ENCODE measurements around the gene GNAT2.

GNAT2 gene

DNA sequence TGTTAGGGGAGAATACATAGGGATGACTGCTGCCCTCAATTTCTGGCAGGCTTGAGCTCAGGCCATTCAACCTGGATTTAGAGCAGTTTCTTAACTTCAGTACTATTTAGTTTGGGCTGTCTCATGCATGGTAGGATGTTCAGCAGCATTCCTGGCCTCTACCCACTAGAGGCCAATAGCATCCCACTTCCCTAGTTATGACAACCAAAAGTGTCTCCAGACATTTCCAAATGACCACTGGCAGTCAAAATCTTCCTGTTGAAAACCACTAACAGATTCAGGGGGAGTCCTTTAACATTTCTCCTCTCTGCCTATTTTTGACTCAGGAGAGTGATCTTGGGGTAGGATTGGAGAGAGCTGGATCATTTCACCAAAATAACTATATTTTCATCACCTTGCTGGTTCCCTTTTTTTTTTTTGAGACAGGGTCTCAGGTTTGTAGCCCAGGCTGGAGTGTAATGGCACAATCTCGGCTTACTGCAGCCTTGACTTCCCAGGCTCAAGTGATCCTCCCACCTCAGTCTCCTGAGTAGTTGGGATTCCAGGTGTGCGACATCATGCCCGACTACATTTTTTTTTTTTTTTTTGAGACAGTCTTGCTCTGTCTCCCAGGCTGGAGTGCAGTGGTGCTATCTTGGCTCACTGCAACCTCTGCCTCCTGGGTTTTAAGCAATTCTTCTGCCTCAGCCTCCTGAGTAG, 8.7 kb downstream of the GNAT2 start:
- no peak for DNase-seq (ENCODE audit: low read depth in 2 of 2)

DNA sequence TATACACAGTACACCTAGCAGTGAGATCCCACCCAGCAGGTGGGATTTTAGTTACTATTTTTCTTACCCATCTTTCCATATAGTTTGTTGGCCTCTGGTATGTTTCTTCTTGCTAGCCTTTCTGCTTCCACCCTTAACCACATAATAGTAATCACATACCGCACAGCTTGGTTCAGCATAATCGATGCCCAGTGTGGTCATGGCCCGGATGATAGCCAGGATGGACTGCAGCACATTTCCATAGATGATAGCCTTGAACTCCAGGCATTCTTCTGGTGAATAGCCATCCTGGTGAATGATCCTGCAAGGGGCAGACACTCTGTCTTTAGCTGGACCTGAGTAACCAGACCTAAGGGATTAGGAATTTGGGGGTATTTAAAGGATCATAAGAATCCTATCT, 9.5 kb downstream of the GNAT2 start:
- DNase-seq (ENCODE audit: low read depth in 2 of 2), result no peak

GRCh38 chr1:109605381-109605780, 14.0 kb downstream of the GNAT2 start:
- no peak for DNase-seq (ENCODE audit: low read depth in 2 of 2)

DNA sequence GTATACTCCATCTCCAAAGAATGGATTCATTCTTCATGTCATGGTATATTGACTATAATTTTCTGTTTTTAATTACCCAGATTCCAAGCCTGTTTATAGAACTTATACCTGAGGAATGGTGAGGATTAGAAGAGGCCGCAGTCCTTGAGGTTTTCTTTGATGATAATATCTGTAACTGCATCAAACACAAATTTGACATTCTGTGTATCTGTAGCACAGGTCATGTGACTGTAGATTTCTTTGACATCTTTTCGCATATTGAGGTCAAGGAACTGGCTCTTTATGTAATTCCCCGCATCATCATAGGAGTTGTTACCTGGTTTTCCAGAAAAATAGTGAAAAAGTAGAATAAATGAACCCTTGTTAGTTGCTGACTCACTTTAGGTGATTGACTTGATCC, 16.2 kb downstream of the GNAT2 start:
- DNase-seq (ENCODE audit: low read depth in 2 of 2), result no peak

DNA sequence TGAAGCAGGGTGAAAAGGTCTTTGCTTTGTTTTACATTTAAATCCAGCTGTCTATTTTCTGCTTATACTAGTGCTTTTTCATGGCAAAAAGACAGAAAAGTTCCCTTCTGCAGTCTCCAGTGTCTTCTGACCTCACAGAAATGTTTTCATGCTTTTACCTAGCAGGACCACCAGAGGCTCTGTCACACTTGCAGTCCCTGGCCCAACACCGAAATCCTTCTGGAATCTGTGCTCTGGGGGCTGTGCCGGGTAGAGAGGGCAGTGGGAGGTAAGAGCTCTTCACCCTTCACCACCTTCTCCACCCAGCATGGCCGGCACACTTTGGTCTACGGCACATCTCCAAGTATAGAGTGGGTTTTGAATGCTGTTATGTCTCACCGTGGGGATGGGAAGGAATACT, 20.8 kb downstream of the GNAT2 start:
- DNase-seq (ENCODE audit: low read depth in 2 of 2), result no peak

GRCh38 chr1:109598156-109598555, 21.3 kb downstream of the GNAT2 start:
- DNase-seq (ENCODE audit: low read depth in 2 of 2), result no peak

DNA sequence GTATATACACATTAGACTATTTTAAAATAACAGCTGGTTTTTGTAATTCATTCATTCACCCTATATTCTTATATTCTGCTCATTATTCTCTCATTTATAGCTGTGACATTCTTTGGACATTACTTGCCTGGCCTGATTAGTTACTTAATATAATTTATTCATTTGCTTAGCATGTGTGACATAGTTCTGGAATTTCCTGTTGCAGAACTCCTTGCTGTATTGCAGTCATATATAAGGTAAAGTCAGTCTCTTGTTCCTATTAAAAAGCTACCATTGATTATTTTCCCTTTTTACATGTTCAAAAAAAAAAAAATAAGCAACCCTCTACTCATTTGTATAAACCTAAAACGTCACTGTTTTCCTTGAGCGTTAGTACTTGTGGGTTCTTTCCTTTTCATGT, 23.9 kb downstream of the GNAT2 start:
- no peak for DNase-seq (ENCODE audit: low read depth in 2 of 2)

DNA sequence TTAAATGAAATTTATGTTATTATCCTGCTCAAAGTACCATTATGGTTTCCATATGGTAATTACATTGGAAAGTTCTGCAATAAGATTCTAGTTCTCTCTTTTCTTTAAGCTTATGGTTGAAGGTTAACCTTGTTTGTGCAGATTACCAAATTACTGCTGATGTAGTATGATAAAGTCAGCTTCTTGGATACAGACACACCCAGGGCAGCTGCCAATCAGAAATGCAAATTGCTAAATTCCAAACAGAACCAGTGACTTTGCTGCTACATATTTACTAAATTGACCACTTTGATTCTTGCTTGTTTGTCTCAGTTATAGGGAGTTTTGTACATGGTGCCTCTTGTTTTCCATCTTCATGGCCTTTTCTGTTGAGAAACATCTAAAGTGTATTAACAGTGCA, 26.5 kb downstream of the GNAT2 start:
- DNase-seq (ENCODE audit: low read depth in 2 of 2), result no peak

GRCh38 chr1:109589679-109590078, 29.7 kb downstream of the GNAT2 start:
- no peak for DNase-seq (ENCODE audit: low read depth in 2 of 2)

DNA sequence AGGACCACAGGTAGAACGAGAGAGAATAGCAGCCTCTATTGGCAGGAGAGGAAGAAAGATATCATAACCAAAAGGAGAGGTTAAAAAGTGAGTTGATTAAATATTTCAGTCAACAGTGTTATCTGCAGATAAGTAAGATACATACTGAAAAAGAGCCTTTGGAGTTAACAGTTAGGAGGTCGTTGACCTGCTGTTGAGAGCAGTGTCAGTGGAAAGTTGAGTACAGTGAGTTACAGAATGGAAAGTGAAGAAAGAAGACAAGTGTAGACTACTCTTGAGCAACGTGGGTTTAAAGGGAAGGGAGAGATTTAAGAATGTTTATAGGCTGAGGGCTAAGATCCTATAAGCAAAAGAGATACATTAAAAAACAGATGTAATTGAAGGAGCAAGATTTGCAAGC, 30.2 kb downstream of the GNAT2 start:
- DNase-seq (ENCODE audit: low read depth in 2 of 2), result no peak

DNA sequence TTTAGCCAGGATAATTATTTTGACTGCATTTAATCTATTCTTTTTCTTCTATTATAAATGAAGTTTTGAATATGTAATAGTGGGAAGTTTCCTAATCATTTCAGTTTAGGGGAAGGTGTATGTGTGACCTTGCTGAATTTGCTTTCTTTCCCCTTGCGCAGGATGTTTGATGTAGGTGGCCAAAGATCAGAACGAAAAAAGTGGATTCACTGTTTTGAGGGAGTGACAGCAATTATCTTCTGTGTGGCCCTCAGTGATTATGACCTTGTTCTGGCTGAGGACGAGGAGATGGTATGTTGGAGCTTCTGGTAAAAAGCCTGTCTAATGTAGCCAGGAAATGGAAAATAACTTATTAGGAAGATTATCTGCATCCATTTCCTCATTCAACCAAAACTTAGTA, 33.4 kb downstream of the GNAT2 start:
- DNase-seq (ENCODE audit: low read depth in 2 of 2), result no peak

- DNase-seq (ENCODE audit: low read depth in 2 of 2), result no peak
Measured at GRCh38 chr1:109584766-109585165, 34.6 kb downstream of the GNAT2 start.

- DNase-seq (ENCODE audit: low read depth in 2 of 2), result no peak
Measured at GRCh38 chr1:109582021-109582420, 37.4 kb downstream of the GNAT2 start.

GRCh38 chr1:109579491-109579890, 39.9 kb downstream of the GNAT2 start:
- DNase-seq (ENCODE audit: low read depth in 2 of 2), result no peak

GRCh38 chr1:109578947-109579443, 40.4 kb downstream of the GNAT2 start:
- no peak for DNase-seq (ENCODE audit: low read depth in 2 of 2)

- no peak for DNase-seq (ENCODE audit: low read depth in 2 of 2)
Measured at GRCh38 chr1:109573785-109574184, 45.6 kb downstream of the GNAT2 start.

DNA sequence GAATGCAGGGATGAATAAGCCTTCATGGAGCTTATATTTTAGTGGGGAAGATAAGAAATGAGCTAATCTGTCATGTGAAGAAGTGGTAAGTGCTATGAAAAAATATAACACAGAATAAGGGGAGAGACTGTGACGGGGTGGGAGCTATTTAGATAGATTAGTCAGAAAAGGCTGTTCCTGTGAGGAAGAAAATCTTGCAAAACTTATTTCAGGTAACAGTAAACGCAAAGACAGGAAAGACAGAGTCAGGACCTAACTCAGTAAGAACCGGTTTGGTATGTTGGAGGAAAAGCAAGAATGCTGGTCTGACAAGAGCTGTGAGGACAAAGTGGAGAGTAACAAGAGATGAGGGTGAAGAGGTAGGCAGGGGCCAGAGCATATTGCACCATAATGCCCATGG, 49.0 kb downstream of the GNAT2 start:
- DNase-seq (ENCODE audit: low read depth in 2 of 2), result no peak

DNA sequence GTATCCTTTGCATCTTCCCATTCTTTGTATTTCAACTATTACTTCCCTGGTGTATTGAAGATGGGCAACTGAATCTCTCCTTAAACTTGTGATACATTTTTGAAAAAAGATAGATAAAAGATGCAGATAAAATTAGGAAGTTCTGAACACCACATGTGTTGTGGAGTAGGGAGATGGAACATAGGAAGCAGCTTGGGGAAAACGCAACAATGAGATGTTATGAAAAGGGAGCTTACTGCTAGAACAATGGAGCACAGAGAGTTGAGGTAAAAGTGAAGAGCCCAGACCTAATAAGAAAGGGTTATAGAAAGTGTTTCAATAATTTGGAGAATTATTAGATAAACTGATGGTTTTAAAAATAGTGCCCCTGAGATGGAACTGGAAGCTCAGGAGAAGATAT, 50.1 kb downstream of the GNAT2 start:
- no peak for DNase-seq (ENCODE audit: low read depth in 2 of 2)

DNA sequence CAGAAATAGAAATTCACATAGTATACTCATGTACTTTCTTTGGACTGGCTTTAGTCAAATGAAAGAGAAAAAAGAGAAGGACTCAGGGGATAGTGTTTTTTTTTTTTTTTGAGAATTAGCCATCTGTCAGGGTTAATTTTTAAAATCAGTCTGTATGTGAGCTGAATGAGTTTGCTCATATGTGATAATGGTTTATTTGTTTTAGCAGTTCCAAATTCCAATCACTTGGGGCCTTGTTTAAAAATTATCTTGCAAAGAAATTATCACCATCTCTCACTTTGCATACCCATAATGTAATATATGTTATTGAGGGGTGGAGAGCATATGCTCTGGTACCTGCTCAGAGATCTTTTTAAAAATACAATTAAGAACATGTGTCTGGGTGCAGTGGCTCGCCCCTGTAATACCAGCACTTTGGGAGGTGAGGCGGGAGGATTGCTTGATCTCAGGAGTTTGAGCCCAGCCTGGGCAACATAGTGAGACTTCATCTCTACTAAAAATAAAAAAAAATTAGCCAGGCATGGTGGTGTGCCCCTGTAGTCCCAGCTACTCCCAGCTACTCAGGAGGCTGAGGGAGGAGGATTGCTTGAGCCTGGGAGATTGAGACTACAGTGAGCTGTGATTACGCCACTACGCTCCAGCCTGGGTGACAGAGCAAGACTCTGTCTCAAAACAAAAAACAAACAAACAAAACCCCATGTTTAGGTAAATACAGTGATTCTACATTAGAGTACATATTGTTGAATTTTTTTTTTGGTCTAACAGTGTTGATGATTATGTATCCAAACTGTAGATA, 51.3 kb downstream of the GNAT2 start:
- no peak for DNase-seq (ENCODE audit: low read depth in 2 of 2)

DNA sequence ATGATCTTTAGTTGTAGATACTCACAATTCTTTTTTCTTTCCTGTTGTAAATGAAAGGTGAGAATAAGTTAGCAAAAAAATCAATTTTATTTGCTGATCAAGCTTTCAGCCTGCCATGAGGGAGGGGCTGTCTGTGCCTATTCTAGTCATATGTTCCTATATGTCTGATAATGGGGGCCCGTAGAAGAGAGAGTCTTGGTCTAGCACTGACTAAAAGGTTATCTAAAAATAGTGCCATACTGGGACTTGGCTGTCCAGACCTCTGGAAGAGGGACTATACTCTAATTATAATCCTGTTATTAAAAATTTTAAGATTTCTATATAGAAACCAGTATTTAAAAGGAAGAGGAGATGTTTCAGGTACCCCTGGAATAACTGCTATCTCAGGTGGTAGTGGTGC, 52.4 kb downstream of the GNAT2 start:
- DNase-seq (ENCODE audit: low read depth in 2 of 2), result no peak

GRCh38 chr1:109565241-109565640, 54.2 kb downstream of the GNAT2 start:
- no peak for DNase-seq (ENCODE audit: low read depth in 2 of 2)

- no peak for DNase-seq (ENCODE audit: low read depth in 2 of 2)
Measured at GRCh38 chr1:109564194-109564878, 55.1 kb downstream of the GNAT2 start.

- no peak for DNase-seq (ENCODE audit: low read depth in 2 of 2)
Measured at GRCh38 chr1:109559995-109560394, 59.4 kb downstream of the GNAT2 start.
